Upper lobe of right lung (tissue), 1 donor: ENCODE results near the gene IL11RA. TPM values are rescaled to one million over a fixed set of nuclear protein-coding genes. Genes with fewer than 3 reads are reported as not detected.

Experiments used
- ATAC-seq: fragments of 200-7000 bp; cut with Tn5 transposase; one replicate; pipeline ENCODE4 v1.9.1; 2020; ENCODE audit warnings: mild to moderate bottlenecking, moderate library complexity
- DNase-seq: peaks from one replicate; pipeline ENCODE4 v3.0.0-alpha.2; 2020
- H3K27ac ChIP-seq: fragments of 200-600 bp; one replicate; pipeline ENCODE4 v1.8.0; 2022
- H3K27me3 ChIP-seq: fragments of 200-600 bp; one replicate; pipeline ENCODE4 v1.8.0; 2022; ENCODE audit warnings: mild to moderate bottlenecking
- H3K36me3 ChIP-seq: fragments of 200-600 bp; one replicate; pipeline ENCODE4 v1.8.0; 2022
- H3K4me1 ChIP-seq: fragments of 200-600 bp; one replicate; pipeline ENCODE4 v1.8.0; 2022
- H3K4me3 ChIP-seq: fragments of 200-600 bp; one replicate; pipeline ENCODE4 v1.8.0; 2022; ENCODE audit warnings: mild to moderate bottlenecking
- H3K9me3 ChIP-seq: fragments of 200-600 bp; one replicate; pipeline ENCODE4 v1.8.0; 2022
- intact Hi-C: fragments of 100-400 bp; cut with DNase I; formaldehyde crosslinking; loops from one replicate; pipeline ENCODE4 v1.11.0; 2022
- total RNA-seq: library from RNA; stranded (reverse); fragmentation: NEBNext Ultra II Directional; extraction: Animal tissue kit (Norgen Biotek cat#: 25700); gene quantifications from one replicate; pipeline ENCODE4 v1.2.1, GENCODE V29; 2021
- TF ChIP-seq, protein P1 (sequence below): fragments of 200-600 bp; IDR thresholded peaks from one replicate; pipeline ENCODE4 v1.8.0; 2022; ENCODE audit warnings: antibody characterized with exemption
- donor health status: DM: no; HTN: yes; CAD: no; lungs with severe emphysema.

IL11RA gene
- total RNA-seq, 1 donor from 2014 or later = 18.7 TPM

DNA sequence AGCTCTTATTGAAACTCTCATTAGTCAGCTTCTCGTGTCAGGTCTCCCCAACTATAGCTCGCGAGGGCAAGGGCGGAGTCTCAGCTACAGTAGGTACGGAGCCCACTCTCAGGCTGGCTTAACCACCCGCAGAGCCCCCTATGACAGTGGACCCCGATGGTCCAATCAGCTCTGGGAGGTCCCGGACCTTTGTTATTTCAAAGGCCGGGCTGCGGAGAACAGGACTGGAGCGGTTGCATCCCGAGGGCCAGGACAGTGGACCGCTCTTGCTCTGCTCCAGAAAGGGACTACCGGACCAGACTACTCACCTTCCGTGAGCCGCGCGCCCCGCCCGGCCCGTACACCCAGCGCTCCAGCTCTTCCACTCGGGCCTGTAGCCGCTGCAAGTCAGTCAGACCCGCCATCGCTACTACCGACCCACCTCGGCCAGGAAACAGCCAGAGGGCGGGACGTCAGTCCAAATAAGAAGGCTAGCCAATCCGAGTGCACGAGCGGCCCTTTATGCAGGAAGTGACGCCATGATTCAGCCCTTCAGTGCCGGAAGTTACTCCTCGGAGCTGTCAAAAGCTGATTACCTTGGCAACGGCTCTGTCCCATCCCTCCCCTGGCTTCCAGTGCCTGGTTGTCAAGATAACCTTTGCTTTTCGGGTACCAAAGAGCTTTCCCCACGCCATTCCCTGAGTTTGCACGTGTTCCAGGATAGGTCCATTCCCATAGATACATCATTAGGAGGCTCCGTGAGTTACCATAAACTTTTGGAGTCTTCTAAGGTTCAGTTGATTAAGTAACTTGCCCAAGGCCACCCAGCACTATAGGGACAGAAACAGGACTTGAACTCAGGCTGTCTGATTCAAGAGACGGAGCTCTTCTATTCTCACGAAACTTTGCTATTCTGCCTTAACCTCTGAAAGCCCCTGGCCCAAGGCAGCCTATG, 31.7 kb upstream of the IL11RA start, which contains the start of gene DCTN3:
Gene DCTN3 (minus strand): TSS at position 435 of the 934 bp plus-strand sequence. CDS start 31 bp downstream, at position 404.
- intact Hi-C loops = no loop called here
- peak; percentile 95 for DNase-seq
- Histone ChIP-seq H3K9me3 (no peaks in the 10 kb centered on the region), H3K4me1 (peaks cover 15% of the 10 kb centered on the region), H3K36me3 (peaks cover 28% of the 10 kb centered on the region), H3K27ac (peak within 1 kb of the TSS; percentile 40), H3K4me3 (peak within 1 kb of the TSS; percentile 70), H3K27me3 (peaks cover 36% of the 10 kb centered on the region)
- TF ChIP-seq, protein P1, sequence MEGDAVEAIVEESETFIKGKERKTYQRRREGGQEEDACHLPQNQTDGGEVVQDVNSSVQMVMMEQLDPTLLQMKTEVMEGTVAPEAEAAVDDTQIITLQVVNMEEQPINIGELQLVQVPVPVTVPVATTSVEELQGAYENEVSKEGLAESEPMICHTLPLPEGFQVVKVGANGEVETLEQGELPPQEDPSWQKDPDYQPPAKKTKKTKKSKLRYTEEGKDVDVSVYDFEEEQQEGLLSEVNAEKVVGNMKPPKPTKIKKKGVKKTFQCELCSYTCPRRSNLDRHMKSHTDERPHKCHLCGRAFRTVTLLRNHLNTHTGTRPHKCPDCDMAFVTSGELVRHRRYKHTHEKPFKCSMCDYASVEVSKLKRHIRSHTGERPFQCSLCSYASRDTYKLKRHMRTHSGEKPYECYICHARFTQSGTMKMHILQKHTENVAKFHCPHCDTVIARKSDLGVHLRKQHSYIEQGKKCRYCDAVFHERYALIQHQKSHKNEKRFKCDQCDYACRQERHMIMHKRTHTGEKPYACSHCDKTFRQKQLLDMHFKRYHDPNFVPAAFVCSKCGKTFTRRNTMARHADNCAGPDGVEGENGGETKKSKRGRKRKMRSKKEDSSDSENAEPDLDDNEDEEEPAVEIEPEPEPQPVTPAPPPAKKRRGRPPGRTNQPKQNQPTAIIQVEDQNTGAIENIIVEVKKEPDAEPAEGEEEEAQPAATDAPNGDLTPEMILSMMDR = no peak
- peak; percentile 98 for ATAC-seq

DNA sequence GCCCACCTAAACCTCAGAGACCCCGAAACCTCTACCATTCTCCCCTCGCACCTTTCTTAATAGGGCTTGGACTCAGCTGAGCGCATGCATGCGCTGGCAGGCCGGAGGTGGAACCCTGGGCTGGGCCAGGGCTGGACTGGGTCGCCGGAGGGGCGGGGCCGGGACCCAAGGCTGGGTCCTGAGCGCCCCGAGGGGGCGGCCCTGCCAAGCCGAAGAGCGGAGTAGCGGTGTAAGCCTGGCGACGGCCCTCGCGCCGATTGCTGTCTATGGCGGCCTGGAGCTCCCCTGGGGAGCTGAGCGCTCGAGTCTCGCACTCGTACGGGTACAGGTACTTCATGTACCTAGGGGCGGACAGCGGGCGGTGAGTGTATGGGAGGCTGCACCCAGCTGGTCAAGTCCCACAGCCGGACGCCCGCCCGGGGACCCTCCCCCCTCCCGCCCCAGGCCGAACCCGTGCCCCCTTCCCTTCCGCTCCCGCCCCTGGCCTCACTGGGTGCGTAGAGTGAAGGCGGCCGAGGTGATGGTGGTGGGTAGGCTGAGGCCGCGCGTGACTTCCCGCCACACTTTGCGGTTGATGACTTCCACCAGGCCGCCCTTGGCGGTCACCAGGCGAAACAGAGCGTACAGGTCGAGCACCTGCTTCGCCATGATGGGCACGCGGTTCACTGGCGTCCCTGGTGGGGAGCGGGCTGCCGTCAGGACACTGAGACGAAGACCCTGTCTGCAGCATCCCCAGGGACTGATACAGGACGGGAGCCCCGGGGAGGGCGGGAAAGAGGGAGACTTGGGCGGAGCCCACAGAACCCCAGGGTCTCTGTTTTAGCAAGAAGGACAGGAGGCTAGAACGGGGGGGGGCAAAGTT, 28.4 kb upstream of the IL11RA start:
- DNase-seq = no peak
- Histone ChIP-seq H3K27me3 (peaks cover 69% of the 10 kb centered on the region), H3K27ac (no peak overlapping the region), H3K36me3 (peaks cover 4% of the 10 kb centered on the region), H3K9me3 (no peaks in the 10 kb centered on the region), H3K4me3 (no peak overlapping the region), H3K4me1 (peaks cover 21% of the 10 kb centered on the region)
- ATAC-seq = no peak
- TF ChIP-seq, protein P1 = no peak
- intact Hi-C loops = no loop called here

DNA sequence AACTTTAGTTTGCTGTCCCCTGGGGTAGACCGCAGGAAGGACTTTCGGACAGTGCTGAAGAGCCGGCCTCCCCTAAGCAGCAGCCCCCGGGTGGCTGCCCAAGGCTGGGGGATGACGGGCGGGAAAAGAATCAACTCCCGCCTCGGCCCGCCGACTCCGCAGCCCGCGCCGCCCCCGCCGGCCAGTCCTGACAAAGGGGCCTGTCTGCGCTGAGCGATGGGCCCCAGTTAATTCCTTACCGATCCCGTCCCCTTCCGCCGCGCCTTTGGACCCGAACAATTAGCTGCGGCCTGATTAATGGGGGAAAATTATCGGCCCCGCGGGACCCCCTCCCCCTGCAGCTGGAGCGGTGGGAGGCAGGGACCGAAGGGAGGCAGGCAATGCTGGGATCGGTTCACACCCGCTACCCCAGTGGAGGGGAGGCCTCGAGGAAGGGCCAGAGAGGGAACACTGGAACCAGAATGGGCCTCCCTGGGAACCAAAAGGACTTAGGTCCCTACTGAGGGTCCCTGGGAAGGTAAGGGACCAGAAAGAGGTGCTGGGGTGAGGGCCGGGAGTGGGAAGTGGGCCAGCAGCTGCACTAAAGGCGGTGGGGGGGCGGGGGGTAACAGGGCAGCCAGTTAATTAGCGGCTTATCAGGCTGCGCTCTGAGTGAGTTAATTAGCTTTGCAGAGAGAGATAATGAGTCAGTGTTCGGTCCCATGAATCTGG, 27.4 kb upstream of the IL11RA start:
- H3K9me3 ChIP-seq = no peaks in the 10 kb centered on the region
- ATAC-seq (no peak), DNase-seq (no peak)
- H3K27ac ChIP-seq = no peak overlapping the region
- H3K4me3 ChIP-seq = no peak overlapping the region
- intact Hi-C loops = no loop called here
- TF ChIP-seq, protein P1 = no peak
- H3K36me3 ChIP-seq = no peaks in the 10 kb centered on the region
- peaks cover 21% of the 10 kb centered on the region for H3K4me1 ChIP-seq
- peaks cover 79% of the 10 kb centered on the region for H3K27me3 ChIP-seq

DNA sequence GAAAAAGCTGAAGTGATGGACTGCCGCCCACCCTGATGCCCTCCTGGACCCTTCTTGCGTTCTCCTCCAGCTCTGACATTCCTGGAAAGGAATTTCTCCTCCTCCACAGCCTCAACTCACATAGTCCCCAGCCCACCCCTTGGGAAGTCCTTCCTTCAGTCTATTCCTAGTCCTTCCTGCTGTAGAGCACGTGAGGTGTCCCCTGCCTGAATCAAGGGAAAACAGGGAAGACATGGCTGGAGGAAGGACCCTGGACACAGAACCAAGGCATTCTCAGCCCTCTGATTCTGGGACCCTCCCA, 26.8 kb upstream of the IL11RA start:
- H3K9me3 ChIP-seq = no peaks in the 10 kb centered on the region
- TF ChIP-seq, protein P1 = no peak
- no peak overlapping the region for H3K4me3 ChIP-seq
- intact Hi-C loops = no loop called here
- no peak overlapping the region for H3K27ac ChIP-seq
- peaks cover 83% of the 10 kb centered on the region for H3K27me3 ChIP-seq
- peaks cover 18% of the 10 kb centered on the region for H3K4me1 ChIP-seq
- H3K36me3 ChIP-seq = no peaks in the 10 kb centered on the region
- no peak for DNase-seq
- no peak for ATAC-seq
